SU-DHL-6 (cell line): Measurements from ENCODE around the gene NTHL1.

ENCODE experiments used
- H2AFZ ChIP-seq: fragments of 200-600 bp; sonication (generic); 2 replicates; pipeline ENCODE4 v1.6.1; 2014; ENCODE audit warnings: low read depth, mild to moderate bottlenecking, moderate library complexity, mixed read lengths, antibody characterized with exemption, low read length; ENCODE audit not compliant: severe bottlenecking
- H3F3A ChIP-seq: fragments of 200-600 bp; shearing (Covaris generic); 2 replicates; pipeline ENCODE4 v1.6.0; 2016; ENCODE audit warnings: antibody characterized with exemption, mild to moderate bottlenecking; ENCODE audit not compliant: insufficient read depth
- H3K27ac ChIP-seq: fragments of 200-600 bp; sonication (generic); 2 replicates; pipeline ENCODE4 v1.5.1; 2016; ENCODE audit warnings: low read depth, mild to moderate bottlenecking, low read length, moderate library complexity, mixed read lengths
- H3K27me3 ChIP-seq: fragments of 200-600 bp; sonication (generic), shearing (Covaris generic); 2 replicates; pipeline ENCODE4 v1.6.0; 2014; ENCODE audit warnings: mild to moderate bottlenecking, low read length
- H3K36me3 ChIP-seq: fragments of 200-600 bp; sonication (generic); 2 replicates; pipeline ENCODE4 v1.6.1; 2014; ENCODE audit warnings: mild to moderate bottlenecking, low read length, mixed read lengths
- H3K4me2 ChIP-seq: fragments of 300-600, 200-600 bp; shearing (Covaris generic), sonication (generic); 2 replicates; pipeline ENCODE4 v1.6.0; 2014; ENCODE audit warnings: low read length, low read depth, mild to moderate bottlenecking; ENCODE audit not compliant: poor library complexity, severe bottlenecking
- H3K4me3 ChIP-seq: fragments of 200-600 bp; sonication (generic); 2 replicates; pipeline ENCODE4 v1.5.1; 2014; ENCODE audit warnings: antibody characterized with exemption, low read length, mild to moderate bottlenecking, mixed read lengths; ENCODE audit not compliant: insufficient read depth, poor library complexity, severe bottlenecking
- H3K79me2 ChIP-seq: fragments of 200-600 bp; sonication (generic); 2 replicates; pipeline ENCODE4 v1.6.1; 2014; ENCODE audit warnings: mild to moderate bottlenecking, low read length, moderate library complexity; ENCODE audit not compliant: insufficient read depth
- H3K9ac ChIP-seq: fragments of 200-600 bp; sonication (generic); 2 replicates; pipeline ENCODE4 v1.7.0; 2014; ENCODE audit warnings: mild to moderate bottlenecking, low read length
- H3K9me2 ChIP-seq: fragments of 200-600 bp; sonication (generic); replicated peaks from 2 replicates; pipeline ENCODE4 v1.6.1; 2014; ENCODE audit warnings: low read length; ENCODE audit not compliant: insufficient read depth
- H3K9me3 ChIP-seq: fragments of 200-600 bp; sonication (generic); 2 replicates; pipeline ENCODE4 v1.6.1; 2014; ENCODE audit warnings: low read length, mixed read lengths; ENCODE audit not compliant: insufficient read depth
- H4K20me1 ChIP-seq: fragments of 200-600 bp; sonication (generic); 2 replicates; pipeline ENCODE4 v1.6.1; 2014; ENCODE audit warnings: low read depth, mild to moderate bottlenecking, antibody characterized with exemption, low read length, moderate library complexity, mixed read lengths
- CTCF ChIP-seq: fragments of 200-600 bp; sonication (generic); IDR thresholded peaks from one replicate; pipeline ENCODE4 v1.5.1; 2017; ENCODE audit warnings: antibody characterized with exemption, mild to moderate bottlenecking, low read length, moderate library complexity; ENCODE audit not compliant: insufficient read depth, poor library complexity, severe bottlenecking
- EZH2phosphoT487 ChIP-seq: fragments of 200-600 bp; sonication (generic), shearing (Covaris generic); conservative IDR thresholded peaks from 2 replicates; pipeline ENCODE4 v1.6.1; 2018; ENCODE audit warnings: mild to moderate bottlenecking, antibody characterized with exemption, low read length, moderate library complexity, mixed read lengths

Gene NTHL1

GRCh38 chr16:2085669-2086068, 38.0 kb upstream of the NTHL1 start:
- Histone ChIP-seq H3K9me2 (no peaks in the 10 kb centered on the region), H3K4me2 (no peak overlapping the region), H3K9ac (no peak overlapping the region), H3K79me2 (no peaks in the 10 kb centered on the region), H3F3A (no peaks in the 10 kb centered on the region), H3K27ac (no peak overlapping the region), H3K9me3 (no peaks in the 10 kb centered on the region), H2AFZ (no peak overlapping the region), H4K20me1 (no peaks in the 10 kb centered on the region), H3K4me3 (no peak overlapping the region), H3K36me3 (no peaks in the 10 kb centered on the region), H3K27me3 (no peaks in the 10 kb centered on the region)
- TF ChIP-seq CTCF (no peak), EZH2phosphoT487 (no peak)

- Histone ChIP-seq H3K27me3 (no peaks in the 10 kb centered on the region), H3K27ac (no peak overlapping the region), H3K79me2 (no peaks in the 10 kb centered on the region), H3K9ac (no peak overlapping the region), H3K36me3 (no peaks in the 10 kb centered on the region), H2AFZ (no peak overlapping the region), H3K4me3 (no peak overlapping the region), H3K9me3 (no peaks in the 10 kb centered on the region), H3K9me2 (no peaks in the 10 kb centered on the region), H4K20me1 (no peaks in the 10 kb centered on the region), H3F3A (no peaks in the 10 kb centered on the region), H3K4me2 (no peak overlapping the region)
- no peak for TF ChIP-seq CTCF
- no peak for TF ChIP-seq EZH2phosphoT487
Measured at GRCh38 chr16:2084895-2085625, 37.4 kb upstream of the NTHL1 start.

- TF ChIP-seq CTCF (no peak), EZH2phosphoT487 (no peak)
- Histone ChIP-seq H3K79me2 (no peaks in the 10 kb centered on the region), H3K4me2 (no peak overlapping the region), H3K9ac (no peak overlapping the region), H3K4me3 (no peak overlapping the region), H4K20me1 (no peaks in the 10 kb centered on the region), H3K36me3 (no peaks in the 10 kb centered on the region), H3K27ac (no peak overlapping the region), H3K9me3 (no peaks in the 10 kb centered on the region), H2AFZ (no peak overlapping the region), H3F3A (no peaks in the 10 kb centered on the region), H3K27me3 (no peaks in the 10 kb centered on the region), H3K9me2 (no peaks in the 10 kb centered on the region)
Measured at GRCh38 chr16:2083876-2084780, 36.5 kb upstream of the NTHL1 start.
